ENCODE results near the gene BCL11A.

The BCL11A gene

GRCh38 chr2:60529785-60530627 lies 23.4 kb downstream of the BCL11A start:
- no peak for DNase-seq (ENCODE audit: extremely low read depth, low read depth)
- TF ChIP-seq CTCF (IDR thresholded peaks at IDR 0.05; ENCODE audit: low read depth, low read length, missing control alignments) = no peak
- no peak overlapping the region for H3K4me3 ChIP-seq (replicated peaks; ENCODE audit: low read depth, low read length)

GRCh38 chr2:60529136-60529784 lies 24.2 kb downstream of the BCL11A start:
- H3K4me3 ChIP-seq (replicated peaks; ENCODE audit: low read depth, low read length) = no peak overlapping the region
- no peak for TF ChIP-seq CTCF (IDR thresholded peaks at IDR 0.05; ENCODE audit: low read depth, low read length, missing control alignments)
- no peak for DNase-seq (ENCODE audit: extremely low read depth, low read depth)

GRCh38 chr2:60528281-60529020 lies 25.0 kb downstream of the BCL11A start:
- TF ChIP-seq CTCF (IDR thresholded peaks at IDR 0.05; ENCODE audit: low read depth, low read length, missing control alignments) = no peak
- H3K4me3 ChIP-seq (replicated peaks; ENCODE audit: low read depth, low read length) = no peak overlapping the region
- DNase-seq (ENCODE audit: extremely low read depth, low read depth) = no peak

GRCh38 chr2:60527762-60528161 lies 25.7 kb downstream of the BCL11A start:
- DNase-seq (ENCODE audit: extremely low read depth, low read depth) = no peak
- no peak overlapping the region for H3K4me3 ChIP-seq (replicated peaks; ENCODE audit: low read depth, low read length)
- no peak for TF ChIP-seq CTCF (IDR thresholded peaks at IDR 0.05; ENCODE audit: low read depth, low read length, missing control alignments)

- TF ChIP-seq CTCF (IDR thresholded peaks at IDR 0.05; ENCODE audit: low read depth, low read length, missing control alignments) = no peak
- no peak for DNase-seq (ENCODE audit: extremely low read depth, low read depth)
- H3K4me3 ChIP-seq (replicated peaks; ENCODE audit: low read depth, low read length) = no peak overlapping the region
These were observed 26.8 kb downstream of the BCL11A start for GRCh38 chr2:60526623-60527022.

- no peak overlapping the region for H3K4me3 ChIP-seq (replicated peaks; ENCODE audit: low read depth, low read length)
- no peak for DNase-seq (ENCODE audit: extremely low read depth, low read depth)
- TF ChIP-seq CTCF (IDR thresholded peaks at IDR 0.05; ENCODE audit: low read depth, low read length, missing control alignments) = no peak
These were observed 27.6 kb downstream of the BCL11A start for GRCh38 chr2:60525899-60526298.
